ENCODE data around the gene SYT17. TPM values are rescaled to one million over a fixed set of nuclear protein-coding genes. Genes with fewer than 3 reads are reported as not detected.

SYT17 gene
- polyA plus RNA-seq, 1 donor (not counting 4 experiments of a cell fraction or from before 2014, with no cell fraction given) = not detected

GRCh38 chr16:19168371-19169081, 486 bp downstream of the SYT17 start:
- peak; percentile 49 for TF ChIP-seq EZH2 (IDR thresholded peaks at IDR 0.05; ENCODE audit: low read length)
- TF ChIP-seq, protein P1, sequence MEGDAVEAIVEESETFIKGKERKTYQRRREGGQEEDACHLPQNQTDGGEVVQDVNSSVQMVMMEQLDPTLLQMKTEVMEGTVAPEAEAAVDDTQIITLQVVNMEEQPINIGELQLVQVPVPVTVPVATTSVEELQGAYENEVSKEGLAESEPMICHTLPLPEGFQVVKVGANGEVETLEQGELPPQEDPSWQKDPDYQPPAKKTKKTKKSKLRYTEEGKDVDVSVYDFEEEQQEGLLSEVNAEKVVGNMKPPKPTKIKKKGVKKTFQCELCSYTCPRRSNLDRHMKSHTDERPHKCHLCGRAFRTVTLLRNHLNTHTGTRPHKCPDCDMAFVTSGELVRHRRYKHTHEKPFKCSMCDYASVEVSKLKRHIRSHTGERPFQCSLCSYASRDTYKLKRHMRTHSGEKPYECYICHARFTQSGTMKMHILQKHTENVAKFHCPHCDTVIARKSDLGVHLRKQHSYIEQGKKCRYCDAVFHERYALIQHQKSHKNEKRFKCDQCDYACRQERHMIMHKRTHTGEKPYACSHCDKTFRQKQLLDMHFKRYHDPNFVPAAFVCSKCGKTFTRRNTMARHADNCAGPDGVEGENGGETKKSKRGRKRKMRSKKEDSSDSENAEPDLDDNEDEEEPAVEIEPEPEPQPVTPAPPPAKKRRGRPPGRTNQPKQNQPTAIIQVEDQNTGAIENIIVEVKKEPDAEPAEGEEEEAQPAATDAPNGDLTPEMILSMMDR (optimal IDR thresholded peaks at IDR 0.05 in 1 of 3, IDR thresholded peaks at IDR 0.05 in 1 of 3, conservative IDR thresholded peaks at IDR 0.05 in 1 of 3; ENCODE audit: extremely low read depth in 1 of 3, insufficient read depth in 2 of 3, low read length in 3 of 3) = no peak
- FAIRE-seq (no peak), DNase-seq (ENCODE audit: low read depth, low spot score) (no peak)
- H3K27ac ChIP-seq (ENCODE audit: control insufficient read depth, insufficient read depth, low read length) = no peak overlapping the region
- dilution Hi-C loops (cut with MboI; ENCODE audit: extremely low pct_ligation_motif_present, low sequenced_read_pairs) = no loop called here
- peak overlapping the region; percentile 48 for H3K4me2 ChIP-seq (ENCODE audit: control insufficient read depth, extremely low read depth, insufficient read depth, low read depth, low read length)
- H3K9me3 ChIP-seq (ENCODE audit: control insufficient read depth, low read depth, low read length) = no peaks in the 10 kb centered on the region
- H3K27me3 ChIP-seq (ENCODE audit: control insufficient read depth, extremely low read depth, insufficient read depth, low read length) = peaks cover 29% of the 10 kb centered on the region
- H3K9ac ChIP-seq (ENCODE audit: control insufficient read depth, extremely low read depth, insufficient read depth, low read length) = no peak overlapping the region
- H3K36me3 ChIP-seq (ENCODE audit: control insufficient read depth in 2 of 2, extremely low read depth in 1 of 2, insufficient read depth in 2 of 2, low read length in 2 of 2) = no peaks in the 10 kb centered on the region
- H3K79me2 ChIP-seq (ENCODE audit: control insufficient read depth, insufficient read depth, low read length) = no peaks in the 10 kb centered on the region
- H3K4me1 ChIP-seq (ENCODE audit: control insufficient read depth, extremely low read depth, insufficient read depth, low read length) = peaks cover 2% of the 10 kb centered on the region
- H4K20me1 ChIP-seq (ENCODE audit: control insufficient read depth, extremely low read depth, insufficient read depth, low read length) = no peaks in the 10 kb centered on the region
- no peak overlapping the region for H2AFZ ChIP-seq (ENCODE audit: control insufficient read depth, low read length)
- peak overlapping the region in 2 of 3 experiments; percentile 7 to 26 for H3K4me3 ChIP-seq (ENCODE audit: control insufficient read depth in 2 of 3, extremely low read depth in 1 of 3, insufficient read depth in 2 of 3, low read depth in 1 of 3, low read length in 3 of 3)
- no peaks in the 10 kb centered on the region for H3K9me1 ChIP-seq (ENCODE audit: control insufficient read depth, extremely low read depth, insufficient read depth, low read length)

DNA sequence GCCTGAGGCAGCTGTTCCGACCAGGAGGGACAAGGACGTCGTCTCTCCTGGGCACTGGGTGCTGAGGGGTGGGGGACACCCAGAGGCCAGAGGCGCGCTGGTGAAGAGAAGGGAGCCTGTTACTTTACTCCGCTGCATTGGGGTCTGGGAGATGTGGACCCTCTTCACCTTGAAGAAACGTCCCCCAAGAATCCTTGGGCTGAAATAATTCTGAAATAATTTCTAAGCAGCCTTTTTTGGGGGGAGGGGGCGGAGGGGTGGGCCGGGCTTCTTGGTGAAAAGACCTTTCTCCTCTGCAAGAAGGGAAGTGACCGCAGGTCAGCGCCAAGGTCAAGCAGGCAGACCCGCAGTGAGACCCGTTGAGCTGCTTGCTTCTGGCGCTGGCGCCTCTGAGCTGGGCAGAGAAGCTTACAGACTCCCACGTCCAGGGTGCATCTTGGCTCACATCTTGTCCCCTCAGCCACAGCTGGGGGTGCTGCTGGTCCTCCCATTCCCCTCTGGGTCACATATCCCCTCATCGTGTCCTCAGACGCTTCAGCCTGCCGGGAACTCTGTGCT, 1.1 kb downstream of the SYT17 start:
- Histone ChIP-seq H3K9ac (ENCODE audit: control insufficient read depth, extremely low read depth, insufficient read depth, low read length) (no peak overlapping the region), H3K4me3 (ENCODE audit: control insufficient read depth in 2 of 3, extremely low read depth in 1 of 3, insufficient read depth in 2 of 3, low read depth in 1 of 3, low read length in 3 of 3) (no peak overlapping the region), H2AFZ (ENCODE audit: control insufficient read depth, low read length) (no peak overlapping the region), H3K27ac (ENCODE audit: control insufficient read depth, insufficient read depth, low read length) (no peak overlapping the region), H3K36me3 (ENCODE audit: control insufficient read depth in 2 of 2, extremely low read depth in 1 of 2, insufficient read depth in 2 of 2, low read length in 2 of 2) (no peaks in the 10 kb centered on the region), H3K9me1 (ENCODE audit: control insufficient read depth, extremely low read depth, insufficient read depth, low read length) (no peaks in the 10 kb centered on the region), H3K4me1 (ENCODE audit: control insufficient read depth, extremely low read depth, insufficient read depth, low read length) (peaks cover 2% of the 10 kb centered on the region), H4K20me1 (ENCODE audit: control insufficient read depth, extremely low read depth, insufficient read depth, low read length) (no peaks in the 10 kb centered on the region), H3K27me3 (ENCODE audit: control insufficient read depth, extremely low read depth, insufficient read depth, low read length) (peaks cover 30% of the 10 kb centered on the region), H3K79me2 (ENCODE audit: control insufficient read depth, insufficient read depth, low read length) (no peaks in the 10 kb centered on the region), H3K4me2 (ENCODE audit: control insufficient read depth, extremely low read depth, insufficient read depth, low read depth, low read length) (no peak overlapping the region), H3K9me3 (ENCODE audit: control insufficient read depth, low read depth, low read length) (no peaks in the 10 kb centered on the region)
- dilution Hi-C loops (cut with MboI; ENCODE audit: extremely low pct_ligation_motif_present, low sequenced_read_pairs) = no loop called here
- FAIRE-seq (no peak), DNase-seq (ENCODE audit: low read depth, low spot score) (no peak)
- peak; percentile 21 for TF ChIP-seq EZH2 (IDR thresholded peaks at IDR 0.05; ENCODE audit: low read length)
- TF ChIP-seq, protein P1 (optimal IDR thresholded peaks at IDR 0.05 in 1 of 3, IDR thresholded peaks at IDR 0.05 in 1 of 3, conservative IDR thresholded peaks at IDR 0.05 in 1 of 3; ENCODE audit: extremely low read depth in 1 of 3, insufficient read depth in 2 of 3, low read length in 3 of 3) = no peak
